GM23338 (cell line): ENCODE data around the gene TIMM44. TPM values are rescaled to one million over a fixed set of nuclear protein-coding genes. Genes with fewer than 3 reads are reported as not detected.

Experiments used
- ATAC-seq: fragments of 200-7000 bp; cut with Tn5 transposase; 3 replicates; pipeline ENCODE4 v1.9.1; 2020
- DNase-seq: peaks from one replicate; pipeline ENCODE4 v3.0.0-alpha.2; 2015; ENCODE audit warnings: low spot score
- H2AFZ ChIP-seq: fragments of 200-600 bp; sonication (generic); 2 replicates; pipeline ENCODE4 v1.8.0; 2016; ENCODE audit warnings: antibody characterized with exemption, mild to moderate bottlenecking, moderate library complexity
- H3F3A ChIP-seq: fragments of 200-600 bp; sonication (generic); replicated peaks from 2 replicates; pipeline ENCODE4 v1.8.0; 2017; ENCODE audit warnings: antibody characterized with exemption, mixed run types, low read depth
- H3K27ac ChIP-seq: fragments of 200-600 bp; sonication (generic); 2 replicates; pipeline ENCODE4 v1.6.1; 2016; ENCODE audit warnings: low read depth
- H3K27me3 ChIP-seq: fragments of 200-600 bp; sonication (generic); 2 replicates; pipeline ENCODE4 v1.8.0; 2016; ENCODE audit warnings: mild to moderate bottlenecking, mixed run types, moderate library complexity; ENCODE audit not compliant: insufficient read depth
- H3K36me3 ChIP-seq: fragments of 200-600 bp; sonication (generic); 2 replicates; pipeline ENCODE4 v1.8.0; 2016; ENCODE audit warnings: mild to moderate bottlenecking; ENCODE audit not compliant: insufficient read depth
- H3K4me1 ChIP-seq: fragments of 200-600 bp; sonication (generic); 2 replicates; pipeline ENCODE4 v1.8.0; 2016; ENCODE audit warnings: mild to moderate bottlenecking, moderate library complexity; ENCODE audit not compliant: insufficient read depth
- H3K4me2 ChIP-seq: fragments of 200-600 bp; sonication (generic); 2 replicates; pipeline ENCODE4 v1.7.1; 2017; ENCODE audit warnings: mixed run types
- H3K4me3 ChIP-seq: fragments of 200-600 bp; sonication (generic); 2 replicates; pipeline ENCODE4 v1.6.1; 2016; ENCODE audit warnings: mixed run types
- H3K79me2 ChIP-seq: fragments of 200-600 bp; sonication (generic); replicated peaks from 2 replicates; pipeline ENCODE4 v1.8.0; 2017; ENCODE audit warnings: mild to moderate bottlenecking; ENCODE audit not compliant: insufficient read depth
- H3K9me2 ChIP-seq: fragments of 200-600 bp; sonication (generic); 2 replicates; pipeline ENCODE4 v1.8.0; 2017; ENCODE audit not compliant: insufficient read depth
- H4K20me1 ChIP-seq: fragments of 200-600 bp; sonication (generic); replicated peaks from 2 replicates; pipeline ENCODE4 v1.8.0; 2017; ENCODE audit warnings: mild to moderate bottlenecking; ENCODE audit not compliant: insufficient read depth
- H3K27ac Mint-ChIP-seq: 2 replicates; pipeline ENCODE4 v1.8.0; 2020; ENCODE audit warnings: inconsistent platforms, mild to moderate bottlenecking, moderate library complexity, mixed read lengths
- H3K27me3 Mint-ChIP-seq: 3 replicates; pipeline ENCODE4 v1.8.0; 2022; ENCODE audit warnings: low read depth, mild to moderate bottlenecking, moderate library complexity, mixed read lengths, inconsistent platforms; ENCODE audit not compliant: insufficient read depth, poor library complexity
- H3K36me3 Mint-ChIP-seq: 3 replicates; pipeline ENCODE4 v1.8.0; 2021; ENCODE audit warnings: low read depth, mild to moderate bottlenecking, inconsistent platforms, moderate library complexity, mixed read lengths
- H3K4me1 Mint-ChIP-seq: 3 replicates; pipeline ENCODE4 v1.8.0; 2020; ENCODE audit warnings: mild to moderate bottlenecking, inconsistent platforms, mixed read lengths
- H3K4me3 Mint-ChIP-seq: 3 replicates; pipeline ENCODE4 v1.8.0; 2021; ENCODE audit warnings: moderate library complexity, mild to moderate bottlenecking, inconsistent platforms, mixed read lengths
- H3K9me3 Mint-ChIP-seq: 3 replicates; pipeline ENCODE4 v1.8.0; 2020; ENCODE audit warnings: moderate library complexity, mild to moderate bottlenecking, inconsistent platforms, mixed read lengths
- CREB1 ChIP-seq: fragments of 250-450 bp; sonication (Bioruptor Pico); IDR thresholded peaks from 2 replicates; pipeline ENCODE4 v1.5.0; 2020; ENCODE audit warnings: low read depth, mild to moderate bottlenecking, moderate library complexity
- CTCF ChIP-seq, 2 experiments: fragments of 200-600 bp in 1 of 2; sonication (generic) in 1 of 2; conservative IDR thresholded peaks; 2 replicates each; pipeline versions ENCODE4 v1.5.1 to v1.6.1; 2016 to 2017; ENCODE audit warnings: antibody characterized with exemption in 2 of 2, low read depth in 2 of 2, mild to moderate bottlenecking in 2 of 2, moderate library complexity in 1 of 2
- EZH2 ChIP-seq: fragments of 200-600 bp; sonication (generic); IDR thresholded peaks from one replicate; pipeline ENCODE4 v1.8.0; 2017; ENCODE audit warnings: antibody characterized with exemption, mild to moderate bottlenecking, low read depth; ENCODE audit not compliant: unreplicated experiment
- EZH2phosphoT487 ChIP-seq: fragments of 200-600 bp; sonication (generic); IDR thresholded peaks from one replicate; pipeline ENCODE4 v1.8.1; 2018; ENCODE audit warnings: antibody characterized with exemption; ENCODE audit not compliant: unreplicated experiment
- NANOG ChIP-seq: IDR thresholded peaks from 2 replicates; pipeline ENCODE4 v1.6.1; 2016; ENCODE audit warnings: antibody characterized with exemption, borderline replicate concordance
- POLR2AphosphoS5 ChIP-seq: IDR thresholded peaks from 2 replicates; pipeline ENCODE4 v1.6.1; 2016; ENCODE audit warnings: antibody characterized with exemption, low read depth
- REST ChIP-seq: IDR thresholded peaks from one replicate; pipeline ENCODE4 v1.6.1; 2018; ENCODE audit warnings: antibody characterized with exemption; ENCODE audit not compliant: unreplicated experiment
- STAT1 ChIP-seq: IDR thresholded peaks from one replicate; pipeline ENCODE4 v1.6.1; 2016; ENCODE audit warnings: antibody characterized with exemption; ENCODE audit not compliant: unreplicated experiment
- ZNF114 ChIP-seq: fragments of 250-450 bp; sonication (Bioruptor Pico); IDR thresholded peaks from 2 replicates; pipeline ENCODE4 v1.5.0; 2020; ENCODE audit warnings: mild to moderate bottlenecking, moderate library complexity
- ZNF331 ChIP-seq: fragments of 250-450 bp; sonication (Bioruptor Pico); IDR thresholded peaks from 2 replicates; pipeline ENCODE4 v1.5.0; 2020; ENCODE audit warnings: low read depth, mild to moderate bottlenecking, moderate library complexity
- ZNF462 ChIP-seq: fragments of 250-450 bp; sonication (Bioruptor Pico); IDR thresholded peaks from 2 replicates; pipeline ENCODE4 v1.5.0; 2020; ENCODE audit warnings: mild to moderate bottlenecking, moderate library complexity
- polyA plus RNA-seq: library from polyadenylated mRNA; unstranded; fragments of >200 nt; fragmentation: Nextera tagmentation; extraction: Ambion mirVana; gene quantifications from 2 replicates; pipeline ENCODE4 v1.2.1, GENCODE V29; 2016
- total RNA-seq: library from RNA; depleted of rRNA; stranded (reverse); fragments of >200 nt; shearing (Covaris generic); gene quantifications from 2 replicates; pipeline ENCODE4 v1.2.3, GENCODE V29; 2014

TIMM44 gene
- total and polyA plus RNA-seq, 2 experiments from 2014 or later: 125 to 128 TPM

GRCh38 chr19:7900931-7901330 lies 42.5 kb downstream of the TIMM44 start (continued):
- TF ChIP-seq CTCF (conservative IDR thresholded peaks at IDR 0.05; ENCODE audit: low read depth in 2 of 2) (no peak), CREB1 (no peak), EZH2 (no peak), POLR2AphosphoS5 (no peak)

- TF ChIP-seq REST (no peak), EZH2phosphoT487 (no peak), CREB1 (no peak), CTCF (conservative IDR thresholded peaks at IDR 0.05; ENCODE audit: low read depth in 2 of 2) (no peak), ZNF462 (CRISPR knock-in tag) (no peak), STAT1 (no peak), POLR2AphosphoS5 (no peak), ZNF114 (CRISPR knock-in tag) (no peak), NANOG (no peak), EZH2 (no peak), ZNF331 (CRISPR knock-in tag) (no peak)
Observed at GRCh38 chr19:7900401-7900870, 43.0 kb downstream of the TIMM44 start.

More at GRCh38 chr19:7900401-7900870, 43.0 kb downstream of the TIMM44 start:
- H3K4me1 ChIP-seq: peaks cover 11% of the 10 kb centered on the region
- H3K36me3 ChIP-seq: no peaks in the 10 kb centered on the region
- H3K9me3 Mint-ChIP-seq: peaks cover 6% of the 10 kb centered on the region; the same call in 1 of the 3 replicates
- no peak overlapping the region for H3K27ac Mint-ChIP-seq
- H3K27me3 Mint-ChIP-seq: peaks cover 24% of the 10 kb centered on the region
- DNase-seq (no peak), ATAC-seq (no peak)
- no peak overlapping the region for H3K4me3 ChIP-seq
- no peaks in the 10 kb centered on the region for H3K27me3 ChIP-seq
- H3K4me2 ChIP-seq: no peak overlapping the region
- no peaks in the 10 kb centered on the region for H3K9me2 ChIP-seq
- peaks cover 17% of the 10 kb centered on the region; the same call in 2 of the 3 replicates for H3K36me3 Mint-ChIP-seq
- H2AFZ ChIP-seq: no peak overlapping the region
- no peak overlapping the region for H3K4me3 Mint-ChIP-seq
- no peak overlapping the region for H3K27ac ChIP-seq
- peaks cover 11% of the 10 kb centered on the region for H3K79me2 ChIP-seq
- peaks cover 8% of the 10 kb centered on the region; the same call in 1 of the 2 replicates for H3F3A ChIP-seq
- H4K20me1 ChIP-seq: no peaks in the 10 kb centered on the region; the same call in 1 of the 2 replicates
- peaks cover 15% of the 10 kb centered on the region for H3K4me1 Mint-ChIP-seq
